ENCODE data around the gene TNRC18.
A peak's percentile ranks its signal among the peaks of the same experiment; 100 is the strongest.

TNRC18 gene

GRCh38 chr7:5420067-5420880 is 3.4 kb downstream of the TNRC18 start:
- H3K9ac ChIP-seq (ENCODE audit: low read length), result peak overlapping the region; percentile 99
- H3K4me2 ChIP-seq (ENCODE audit: low read length), result peak overlapping the region; percentile 95
- H3K79me1 ChIP-seq (ENCODE audit: low read length), result peaks cover 78% of the 10 kb centered on the region
- H2AK5ac ChIP-seq (ENCODE audit: low read length), result peak overlapping the region; percentile 96
- peak overlapping the region; percentile 47 for H2AFZ ChIP-seq (ENCODE audit: insufficient read depth, low read length, poor library complexity)
- H3K18ac ChIP-seq (ENCODE audit: low read length), result peak overlapping the region; percentile 15
- H3K4me3 ChIP-seq (ENCODE audit: low read depth, low read length), result peak overlapping the region; percentile 83
- H2BK5ac ChIP-seq (ENCODE audit: low read depth, low read length, poor library complexity), result peak overlapping the region; percentile 97
- WGBS (ENCODE audit: extremely low coverage, insufficient coverage, insufficient read length), result no CpG with 5 or more reads among the region's 85 CpGs
- H4K12ac ChIP-seq (ENCODE audit: low read depth, low read length), result peak overlapping the region; percentile 58
- peak overlapping the region; percentile 96 for H2BK120ac ChIP-seq (ENCODE audit: insufficient read depth, low read length, poor library complexity)
- peak overlapping the region; percentile 97 for H3K14ac ChIP-seq (ENCODE audit: low read length)
- peak overlapping the region; percentile 98 for H3K27ac ChIP-seq (ENCODE audit: low read depth, low read length)
- H4K8ac ChIP-seq (ENCODE audit: low read depth, low read length), result peak overlapping the region; percentile 78
- DNase-seq, result peak in 1 of 2 donors; percentile 43
- no peak overlapping the region for H3K23ac ChIP-seq (ENCODE audit: low read length)
- H2BK12ac ChIP-seq (ENCODE audit: low read length), result peak overlapping the region; percentile 92
- no peaks in the 10 kb centered on the region for H3K27me3 ChIP-seq (ENCODE audit: insufficient read depth, low read length)
- peaks cover 56% of the 10 kb centered on the region for H3K79me2 ChIP-seq (ENCODE audit: control insufficient read depth, insufficient read depth, low read length, poor library complexity)
- peaks cover 2% of the 10 kb centered on the region for H3K9me3 ChIP-seq (ENCODE audit: insufficient read depth, low read depth, low read length)
- peaks cover 18 to 23% of the 10 kb centered on the region in 2 experiments for H3K4me1 ChIP-seq (ENCODE audit: control insufficient read depth in 1 of 2, insufficient read depth in 2 of 2, low read length in 2 of 2)
- H4K91ac ChIP-seq (ENCODE audit: low read depth, low read length), result peak overlapping the region; percentile 79
- H3K36me3 ChIP-seq (ENCODE audit: control insufficient read depth in 1 of 2, insufficient read depth in 2 of 2, low read length in 2 of 2), result peaks cover 3 to 8% of the 10 kb centered on the region in 2 experiments
- peak overlapping the region; percentile 100 for H3K4ac ChIP-seq (ENCODE audit: low read depth, low read length)

DNA sequence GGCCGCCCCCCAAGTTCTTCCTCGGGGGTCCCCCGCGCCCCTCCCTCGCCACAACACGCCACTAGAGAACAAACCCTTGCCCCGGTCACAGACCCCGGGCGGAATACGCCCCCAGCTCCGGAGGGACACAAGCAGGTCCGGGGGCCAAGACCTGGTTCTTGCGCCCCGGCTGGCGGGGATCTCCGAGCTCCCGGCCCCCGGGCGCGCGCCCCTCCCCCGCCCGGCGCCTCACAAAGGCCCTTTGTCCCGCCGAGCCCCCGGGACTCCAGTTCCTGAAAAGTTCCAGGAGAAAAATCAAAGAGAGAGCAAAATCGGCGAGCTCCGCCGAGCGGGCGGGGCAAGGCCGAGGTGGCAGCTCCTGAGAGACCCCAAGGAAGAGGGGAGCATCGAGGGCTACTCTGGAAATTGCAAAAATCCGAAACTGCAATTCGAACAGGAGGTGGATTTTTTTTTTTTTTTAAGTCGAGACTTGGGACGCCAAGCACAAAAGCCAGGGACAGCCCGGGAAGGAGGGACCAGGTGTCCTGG is 4.0 kb downstream of the TNRC18 start:
- Histone ChIP-seq H3K36me3 (ENCODE audit: control insufficient read depth in 1 of 2, insufficient read depth in 2 of 2, low read length in 2 of 2) (peaks cover 3 to 8% of the 10 kb centered on the region in 2 experiments), H4K91ac (ENCODE audit: low read depth, low read length) (peak overlapping the region; percentile 79), H3K4me2 (ENCODE audit: low read length) (peak overlapping the region; percentile 95), H3K79me1 (ENCODE audit: low read length) (peaks cover 72% of the 10 kb centered on the region), H2BK5ac (ENCODE audit: low read depth, low read length, poor library complexity) (peak overlapping the region; percentile 97), H3K79me2 (ENCODE audit: control insufficient read depth, insufficient read depth, low read length, poor library complexity) (peaks cover 50% of the 10 kb centered on the region), H3K27me3 (ENCODE audit: insufficient read depth, low read length) (no peaks in the 10 kb centered on the region), H2BK120ac (ENCODE audit: insufficient read depth, low read length, poor library complexity) (peak overlapping the region; percentile 96), H3K23ac (ENCODE audit: low read length) (no peak overlapping the region), H2BK12ac (ENCODE audit: low read length) (peak overlapping the region; percentile 79), H2AFZ (ENCODE audit: insufficient read depth, low read length, poor library complexity) (peak overlapping the region; percentile 47), H3K9me3 (ENCODE audit: insufficient read depth, low read depth, low read length) (peaks cover 2% of the 10 kb centered on the region), H3K27ac (ENCODE audit: low read depth, low read length) (peak overlapping the region; percentile 98), H4K12ac (ENCODE audit: low read depth, low read length) (peak overlapping the region; percentile 58), H3K9ac (ENCODE audit: low read length) (peak overlapping the region; percentile 99), H3K4ac (ENCODE audit: low read depth, low read length) (peak overlapping the region; percentile 100), H3K4me3 (ENCODE audit: low read depth, low read length) (peak overlapping the region; percentile 83), H3K14ac (ENCODE audit: low read length) (peak overlapping the region; percentile 97), H3K18ac (ENCODE audit: low read length) (peak overlapping the region; percentile 15), H4K8ac (ENCODE audit: low read depth, low read length) (peak overlapping the region; percentile 78), H3K4me1 (ENCODE audit: control insufficient read depth in 1 of 2, insufficient read depth in 2 of 2, low read length in 2 of 2) (peaks cover 18 to 23% of the 10 kb centered on the region in 2 experiments), H2AK5ac (ENCODE audit: low read length) (peak overlapping the region; percentile 96)
- DNase-seq, result no peak
- no CpG with 5 or more reads among the region's 40 CpGs for WGBS (ENCODE audit: extremely low coverage, insufficient coverage, insufficient read length)

GRCh38 chr7:5418285-5418582 is 5.4 kb downstream of the TNRC18 start:
- peak overlapping the region; percentile 27 for H3K18ac ChIP-seq (ENCODE audit: low read length)
- peak overlapping the region; percentile 19 for H2BK12ac ChIP-seq (ENCODE audit: low read length)
- no peak overlapping the region for H4K12ac ChIP-seq (ENCODE audit: low read depth, low read length)
- H3K9me3 ChIP-seq (ENCODE audit: insufficient read depth, low read depth, low read length), result peaks cover 2% of the 10 kb centered on the region
- peaks cover 67% of the 10 kb centered on the region for H3K79me1 ChIP-seq (ENCODE audit: low read length)
- H2AK5ac ChIP-seq (ENCODE audit: low read length), result no peak overlapping the region
- H3K4me2 ChIP-seq (ENCODE audit: low read length), result peak overlapping the region; percentile 95
- H3K4me1 ChIP-seq (ENCODE audit: control insufficient read depth in 1 of 2, insufficient read depth in 2 of 2, low read length in 2 of 2), result peaks cover 23 to 28% of the 10 kb centered on the region in 2 experiments
- no peak for DNase-seq
- no peak overlapping the region for H2AFZ ChIP-seq (ENCODE audit: insufficient read depth, low read length, poor library complexity)
- H4K8ac ChIP-seq (ENCODE audit: low read depth, low read length), result no peak overlapping the region
- peak overlapping the region; percentile 58 for H4K91ac ChIP-seq (ENCODE audit: low read depth, low read length)
- H3K27ac ChIP-seq (ENCODE audit: low read depth, low read length), result peak overlapping the region; percentile 98
- H3K9ac ChIP-seq (ENCODE audit: low read length), result no peak overlapping the region
- WGBS (ENCODE audit: extremely low coverage, insufficient coverage, insufficient read length), result no CpG with 5 or more reads among the region's 6 CpGs
- H2BK5ac ChIP-seq (ENCODE audit: low read depth, low read length, poor library complexity), result peak overlapping the region; percentile 50
- peaks cover 3 to 8% of the 10 kb centered on the region in 2 experiments for H3K36me3 ChIP-seq (ENCODE audit: control insufficient read depth in 1 of 2, insufficient read depth in 2 of 2, low read length in 2 of 2)
- peaks cover 42% of the 10 kb centered on the region for H3K79me2 ChIP-seq (ENCODE audit: control insufficient read depth, insufficient read depth, low read length, poor library complexity)
- no peak overlapping the region for H3K23ac ChIP-seq (ENCODE audit: low read length)
- no peak overlapping the region for H3K4ac ChIP-seq (ENCODE audit: low read depth, low read length)
- peak overlapping the region; percentile 18 for H3K14ac ChIP-seq (ENCODE audit: low read length)
- H2BK120ac ChIP-seq (ENCODE audit: insufficient read depth, low read length, poor library complexity), result peak overlapping the region; percentile 44
- no peaks in the 10 kb centered on the region for H3K27me3 ChIP-seq (ENCODE audit: insufficient read depth, low read length)
- H3K4me3 ChIP-seq (ENCODE audit: low read depth, low read length), result no peak overlapping the region

DNA sequence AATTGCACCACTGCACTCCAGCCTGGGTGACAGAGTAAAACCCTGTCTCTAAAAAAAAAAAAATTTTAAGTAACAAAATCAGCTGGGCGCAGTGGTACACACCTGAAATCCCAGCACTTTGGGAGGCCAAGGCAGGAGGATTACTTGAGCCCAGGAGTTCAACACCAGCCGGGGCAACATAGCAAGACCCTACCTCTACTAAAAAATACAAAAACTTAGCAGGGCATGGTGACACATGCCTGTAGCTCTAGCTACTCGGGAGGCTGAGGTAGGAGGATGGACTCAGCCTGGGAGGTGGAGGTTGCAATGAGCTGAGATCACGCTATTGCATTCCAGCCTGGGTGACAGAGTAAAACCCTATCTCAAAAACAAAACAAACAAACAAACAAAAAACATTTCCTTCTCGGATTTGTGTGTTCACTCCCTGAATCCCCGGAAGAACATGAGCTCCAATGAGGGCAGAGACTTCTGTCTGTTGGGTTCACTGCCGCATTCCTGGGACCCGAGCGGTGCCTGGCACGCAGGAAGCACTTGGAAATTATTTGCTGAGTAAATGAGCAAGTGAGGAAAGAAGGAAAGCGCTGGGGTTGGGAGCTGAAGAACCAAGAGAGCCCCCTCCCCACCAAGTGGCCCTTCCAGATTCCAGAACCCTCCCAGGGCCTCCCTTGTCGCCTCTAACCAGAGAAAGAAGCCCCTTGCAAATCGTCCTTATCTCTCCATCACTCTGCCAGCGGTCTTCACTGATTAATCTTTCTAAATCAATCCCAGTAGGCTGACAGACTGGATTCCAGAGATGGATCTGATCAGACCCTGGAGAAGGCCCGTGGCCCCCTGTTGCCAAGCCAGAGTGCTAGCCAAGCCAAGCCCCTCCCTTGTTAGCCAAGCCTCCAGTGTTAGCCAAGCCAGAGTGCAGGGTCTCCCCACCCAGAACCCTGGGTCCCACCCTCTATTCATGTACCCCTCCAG is 6.2 kb downstream of the TNRC18 start:
- Histone ChIP-seq H3K14ac (ENCODE audit: low read length) (peak overlapping the region; percentile 63), H3K9me3 (ENCODE audit: insufficient read depth, low read depth, low read length) (peaks cover 2% of the 10 kb centered on the region), H3K36me3 (ENCODE audit: control insufficient read depth in 1 of 2, insufficient read depth in 2 of 2, low read length in 2 of 2) (peaks cover 3 to 8% of the 10 kb centered on the region in 2 experiments), H3K4me3 (ENCODE audit: low read depth, low read length) (no peak overlapping the region), H3K4me2 (ENCODE audit: low read length) (peak overlapping the region; percentile 95), H2BK120ac (ENCODE audit: insufficient read depth, low read length, poor library complexity) (peak overlapping the region; percentile 55), H2BK12ac (ENCODE audit: low read length) (peak overlapping the region; percentile 53), H2BK5ac (ENCODE audit: low read depth, low read length, poor library complexity) (peak overlapping the region; percentile 77), H3K18ac (ENCODE audit: low read length) (peak overlapping the region; percentile 58), H2AFZ (ENCODE audit: insufficient read depth, low read length, poor library complexity) (no peak overlapping the region), H3K9ac (ENCODE audit: low read length) (no peak overlapping the region), H3K79me1 (ENCODE audit: low read length) (peaks cover 64% of the 10 kb centered on the region), H3K4ac (ENCODE audit: low read depth, low read length) (peak overlapping the region; percentile 73), H4K8ac (ENCODE audit: low read depth, low read length) (peak overlapping the region; percentile 50), H3K23ac (ENCODE audit: low read length) (no peak overlapping the region), H4K12ac (ENCODE audit: low read depth, low read length) (no peak overlapping the region), H3K4me1 (ENCODE audit: control insufficient read depth in 1 of 2, insufficient read depth in 2 of 2, low read length in 2 of 2) (peaks cover 27 to 34% of the 10 kb centered on the region in 2 experiments), H3K79me2 (ENCODE audit: control insufficient read depth, insufficient read depth, low read length, poor library complexity) (peaks cover 38% of the 10 kb centered on the region), H3K27ac (ENCODE audit: low read depth, low read length) (peak overlapping the region; percentile 98), H3K27me3 (ENCODE audit: insufficient read depth, low read length) (no peaks in the 10 kb centered on the region), H4K91ac (ENCODE audit: low read depth, low read length) (peak overlapping the region; percentile 43), H2AK5ac (ENCODE audit: low read length) (peak overlapping the region; percentile 31)
- peak; percentile 58 to 88 for DNase-seq
- WGBS (ENCODE audit: extremely low coverage, insufficient coverage, insufficient read length), result no CpG with 5 or more reads among the region's 15 CpGs
